ENCODE results near the gene CR2.

The CR2 gene

DNA sequence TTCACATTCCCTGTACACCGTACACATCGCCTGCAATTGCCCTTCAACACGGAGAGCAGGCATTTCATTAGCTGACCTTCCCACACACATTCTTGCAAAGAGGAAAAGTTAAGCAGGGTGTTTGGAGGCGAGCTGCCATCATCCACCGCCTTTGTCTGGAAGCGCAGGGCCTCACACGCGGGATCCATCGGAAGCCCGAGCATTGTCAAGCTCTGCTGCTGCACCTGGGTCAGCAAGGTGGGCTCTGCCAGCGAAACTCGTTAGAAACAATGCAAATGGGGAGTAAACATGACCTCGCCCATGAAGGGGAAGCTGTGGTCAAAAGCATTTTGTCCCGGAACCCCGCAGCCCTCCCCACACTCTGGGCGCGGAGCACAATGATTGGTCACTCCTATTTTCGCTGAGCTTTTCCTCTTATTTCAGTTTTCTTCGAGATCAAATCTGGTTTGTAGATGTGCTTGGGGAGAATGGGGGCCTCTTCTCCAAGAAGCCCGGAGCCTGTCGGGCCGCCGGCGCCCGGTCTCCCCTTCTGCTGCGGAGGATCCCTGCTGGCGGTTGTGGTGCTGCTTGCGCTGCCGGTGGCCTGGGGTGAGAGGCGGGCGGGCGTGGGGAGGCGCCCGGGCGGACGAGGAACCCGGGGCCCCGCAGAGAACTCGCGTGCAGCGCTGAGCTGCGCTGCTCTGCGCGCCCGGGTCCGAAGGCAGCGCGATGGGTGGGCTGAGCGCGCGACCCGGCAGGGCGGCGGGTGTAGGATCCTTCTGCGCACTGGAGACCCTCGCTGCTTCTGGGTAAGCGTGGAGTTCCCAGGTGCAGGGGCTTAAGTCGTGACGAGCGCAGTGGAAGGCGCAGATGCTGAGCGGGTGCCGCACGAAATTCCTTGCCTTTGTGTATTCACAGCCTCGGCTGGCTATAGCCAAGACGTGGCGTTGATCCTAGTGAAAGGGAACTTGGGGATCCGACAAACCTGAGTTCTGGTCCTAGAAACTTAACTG lies 42.0 kb downstream of the CR2 start, which contains the start of gene CR1:
CR1 (plus strand) TSS at position 357 of the 992 bp plus-strand sequence; CDS start at position 468, 111 bp downstream.
- ATAC-seq = no peak

GRCh38 chr1:207497941-207498340 lies 43.8 kb downstream of the CR2 start:
- TF ChIP-seq OSR1 (CRISPR knock-in tag; IDR thresholded peaks at IDR 0.05) (no peak), ZNF565 (CRISPR knock-in tag; conservative IDR thresholded peaks at IDR 0.05; ENCODE audit: low read depth) (no peak), GLIS3 (CRISPR knock-in tag; IDR thresholded peaks at IDR 0.05) (no peak), TCF4 (CRISPR knock-in tag; IDR thresholded peaks at IDR 0.05; ENCODE audit: borderline replicate concordance) (no peak), CSRNP3 (CRISPR knock-in tag; IDR thresholded peaks at IDR 0.05) (no peak), TSHZ2 (CRISPR knock-in tag; IDR thresholded peaks at IDR 0.05) (no peak), ZNF70 (CRISPR knock-in tag; IDR thresholded peaks at IDR 0.05) (no peak), TOX (CRISPR knock-in tag; IDR thresholded peaks at IDR 0.05; ENCODE audit: borderline replicate concordance) (no peak), CSDC2 (CRISPR knock-in tag; IDR thresholded peaks at IDR 0.05) (no peak), ISL1 (CRISPR knock-in tag; IDR thresholded peaks at IDR 0.05) (no peak)

More for the DNA sequence above, 42.0 kb downstream of the CR2 start, which contains the start of gene CR1:
- TF ChIP-seq ZFP30 (CRISPR knock-in tag; IDR thresholded peaks at IDR 0.05) (no peak), TCF4 (CRISPR knock-in tag; IDR thresholded peaks at IDR 0.05; ENCODE audit: borderline replicate concordance) (no peak), RARB (CRISPR knock-in tag; IDR thresholded peaks at IDR 0.05) (no peak)

GRCh38 chr1:207499573-207499972 lies 45.4 kb downstream of the CR2 start:
- TF ChIP-seq TOX (CRISPR knock-in tag; IDR thresholded peaks at IDR 0.05; ENCODE audit: borderline replicate concordance) (no peak), CSRNP3 (CRISPR knock-in tag; IDR thresholded peaks at IDR 0.05) (no peak), SNAI2 (CRISPR knock-in tag; IDR thresholded peaks at IDR 0.05) (no peak), ZNF8 (CRISPR knock-in tag; IDR thresholded peaks at IDR 0.05) (no peak)
- ATAC-seq = peak; percentile 96

More at GRCh38 chr1:207497941-207498340, 43.8 kb downstream of the CR2 start:
- ATAC-seq = no peak

- ATAC-seq = no peak
- TF ChIP-seq CSRNP3 (CRISPR knock-in tag; IDR thresholded peaks at IDR 0.05) = no peak
- TF ChIP-seq BACH2 (CRISPR knock-in tag; IDR thresholded peaks at IDR 0.05; ENCODE audit: borderline replicate concordance) = no peak
- TF ChIP-seq ISL1 (CRISPR knock-in tag; IDR thresholded peaks at IDR 0.05) = no peak
- no peak for TF ChIP-seq CSDC2 (CRISPR knock-in tag; IDR thresholded peaks at IDR 0.05)
- TF ChIP-seq ZNF565 (CRISPR knock-in tag; conservative IDR thresholded peaks at IDR 0.05; ENCODE audit: low read depth) = no peak
- no peak for TF ChIP-seq ZFP30 (CRISPR knock-in tag; IDR thresholded peaks at IDR 0.05)
- no peak for TF ChIP-seq ZC3H10 (CRISPR knock-in tag; IDR thresholded peaks at IDR 0.05)
- no peak for TF ChIP-seq RARB (CRISPR knock-in tag; IDR thresholded peaks at IDR 0.05)
- TF ChIP-seq OSR1 (CRISPR knock-in tag; IDR thresholded peaks at IDR 0.05) = no peak
- TF ChIP-seq, protein P1, sequence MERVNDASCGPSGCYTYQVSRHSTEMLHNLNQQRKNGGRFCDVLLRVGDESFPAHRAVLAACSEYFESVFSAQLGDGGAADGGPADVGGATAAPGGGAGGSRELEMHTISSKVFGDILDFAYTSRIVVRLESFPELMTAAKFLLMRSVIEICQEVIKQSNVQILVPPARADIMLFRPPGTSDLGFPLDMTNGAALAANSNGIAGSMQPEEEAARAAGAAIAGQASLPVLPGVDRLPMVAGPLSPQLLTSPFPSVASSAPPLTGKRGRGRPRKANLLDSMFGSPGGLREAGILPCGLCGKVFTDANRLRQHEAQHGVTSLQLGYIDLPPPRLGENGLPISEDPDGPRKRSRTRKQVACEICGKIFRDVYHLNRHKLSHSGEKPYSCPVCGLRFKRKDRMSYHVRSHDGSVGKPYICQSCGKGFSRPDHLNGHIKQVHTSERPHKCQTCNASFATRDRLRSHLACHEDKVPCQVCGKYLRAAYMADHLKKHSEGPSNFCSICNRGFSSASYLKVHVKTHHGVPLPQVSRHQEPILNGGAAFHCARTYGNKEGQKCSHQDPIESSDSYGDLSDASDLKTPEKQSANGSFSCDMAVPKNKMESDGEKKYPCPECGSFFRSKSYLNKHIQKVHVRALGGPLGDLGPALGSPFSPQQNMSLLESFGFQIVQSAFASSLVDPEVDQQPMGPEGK (CRISPR knock-in tag; IDR thresholded peaks at IDR 0.05; ENCODE audit: borderline replicate concordance) = no peak
- TF ChIP-seq ESRRG (CRISPR knock-in tag; IDR thresholded peaks at IDR 0.05) = no peak
- TF ChIP-seq, protein P2, sequence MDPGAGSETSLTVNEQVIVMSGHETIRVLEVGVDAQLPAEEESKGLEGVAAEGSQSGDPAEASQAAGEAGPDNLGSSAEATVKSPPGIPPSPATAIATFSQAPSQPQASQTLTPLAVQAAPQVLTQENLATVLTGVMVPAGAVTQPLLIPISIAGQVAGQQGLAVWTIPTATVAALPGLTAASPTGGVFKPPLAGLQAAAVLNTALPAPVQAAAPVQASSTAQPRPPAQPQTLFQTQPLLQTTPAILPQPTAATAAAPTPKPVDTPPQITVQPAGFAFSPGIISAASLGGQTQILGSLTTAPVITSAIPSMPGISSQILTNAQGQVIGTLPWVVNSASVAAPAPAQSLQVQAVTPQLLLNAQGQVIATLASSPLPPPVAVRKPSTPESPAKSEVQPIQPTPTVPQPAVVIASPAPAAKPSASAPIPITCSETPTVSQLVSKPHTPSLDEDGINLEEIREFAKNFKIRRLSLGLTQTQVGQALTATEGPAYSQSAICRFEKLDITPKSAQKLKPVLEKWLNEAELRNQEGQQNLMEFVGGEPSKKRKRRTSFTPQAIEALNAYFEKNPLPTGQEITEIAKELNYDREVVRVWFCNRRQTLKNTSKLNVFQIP (CRISPR knock-in tag; IDR thresholded peaks at IDR 0.05; ENCODE audit: borderline replicate concordance, low read depth) = no peak
- TF ChIP-seq TSHZ2 (CRISPR knock-in tag; IDR thresholded peaks at IDR 0.05) = no peak
- no peak for TF ChIP-seq GLIS3 (CRISPR knock-in tag; IDR thresholded peaks at IDR 0.05)
Measured at GRCh38 chr1:207500306-207500705, 46.2 kb downstream of the CR2 start.
